ENCODE data around the gene RPL13A. TPM values are rescaled to one million over a fixed set of nuclear protein-coding genes. Genes with fewer than 3 reads are reported as not detected.
"Not testable (repeated sequence)": the region's sequence is repeated elsewhere in the genome, so short reads cannot be mapped to it uniquely, and the experiment has no call there.

Gene RPL13A
- total RNA-seq, 1 experiment from 2014 or later = 2,726 TPM

DNA sequence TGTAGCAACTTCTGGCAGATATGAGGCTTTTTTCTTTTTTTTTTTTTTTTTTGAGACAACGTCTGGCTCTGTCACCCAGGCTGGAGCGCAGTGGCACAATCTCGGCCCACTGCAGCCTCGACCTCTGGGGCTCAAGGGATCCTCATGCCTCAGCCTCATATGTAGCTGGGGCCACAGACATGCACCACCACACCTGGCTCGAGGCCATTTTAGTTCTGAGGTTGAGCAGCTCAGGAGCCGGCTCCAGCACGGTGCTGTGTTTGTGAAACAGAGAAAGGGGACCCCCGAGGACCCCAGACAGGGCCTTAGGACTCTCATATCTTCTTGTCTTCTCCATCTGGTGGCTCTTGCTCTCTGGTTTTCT, 16.8 kb upstream of the RPL13A start:
- CTCF ChIA-PET = interaction anchor here (0.7 kb wide), 1 partner anchor 206 kb away, joined by 3 read pairs; no protein-coding TSS in a partner anchor
- H3K36me3 ChIP-seq (ENCODE audit: control insufficient read depth, insufficient read depth, low read length) = peaks cover 1% of the 10 kb centered on the region; the same call in 1 of the 2 replicates
- H3K4me1 ChIP-seq = no peaks in the 10 kb centered on the region
- Mint-ChIP-seq H3K27me3 (ENCODE audit: insufficient read depth, unreplicated experiment) (peaks cover 3% of the 10 kb centered on the region), H3K27ac (ENCODE audit: unreplicated experiment) (no peak overlapping the region), H3K4me3 (ENCODE audit: unreplicated experiment) (no peak overlapping the region), H3K9me3 (ENCODE audit: unreplicated experiment) (no peaks in the 10 kb centered on the region), H3K4me1 (ENCODE audit: low read depth, unreplicated experiment) (no peaks in the 10 kb centered on the region), H3K36me3 (ENCODE audit: insufficient read depth, unreplicated experiment) (peaks cover 20% of the 10 kb centered on the region)
- POLR2A ChIA-PET = interaction anchor here (0.6 kb wide), 1 partner anchor 95 kb away, joined by 5 read pairs; no protein-coding TSS in a partner anchor
- TSS peak; percentile 41 for BruUV-seq (replicated peaks)
- no peaks in the 10 kb centered on the region for H3K27me3 ChIP-seq (replicated peaks; ENCODE audit: control insufficient read depth, insufficient read depth, low read length)
- no peaks in the 10 kb centered on the region for H3K9me3 ChIP-seq
- intact Hi-C loops (cut with micrococcal nuclease; ENCODE audit: unreplicated experiment) = no loop called here
- no peak for DNase-seq
- no peak overlapping the region for H3K4me3 ChIP-seq (ENCODE audit: low read depth, low read length)
- TF ChIP-seq, protein P1, sequence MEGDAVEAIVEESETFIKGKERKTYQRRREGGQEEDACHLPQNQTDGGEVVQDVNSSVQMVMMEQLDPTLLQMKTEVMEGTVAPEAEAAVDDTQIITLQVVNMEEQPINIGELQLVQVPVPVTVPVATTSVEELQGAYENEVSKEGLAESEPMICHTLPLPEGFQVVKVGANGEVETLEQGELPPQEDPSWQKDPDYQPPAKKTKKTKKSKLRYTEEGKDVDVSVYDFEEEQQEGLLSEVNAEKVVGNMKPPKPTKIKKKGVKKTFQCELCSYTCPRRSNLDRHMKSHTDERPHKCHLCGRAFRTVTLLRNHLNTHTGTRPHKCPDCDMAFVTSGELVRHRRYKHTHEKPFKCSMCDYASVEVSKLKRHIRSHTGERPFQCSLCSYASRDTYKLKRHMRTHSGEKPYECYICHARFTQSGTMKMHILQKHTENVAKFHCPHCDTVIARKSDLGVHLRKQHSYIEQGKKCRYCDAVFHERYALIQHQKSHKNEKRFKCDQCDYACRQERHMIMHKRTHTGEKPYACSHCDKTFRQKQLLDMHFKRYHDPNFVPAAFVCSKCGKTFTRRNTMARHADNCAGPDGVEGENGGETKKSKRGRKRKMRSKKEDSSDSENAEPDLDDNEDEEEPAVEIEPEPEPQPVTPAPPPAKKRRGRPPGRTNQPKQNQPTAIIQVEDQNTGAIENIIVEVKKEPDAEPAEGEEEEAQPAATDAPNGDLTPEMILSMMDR (IDR thresholded peaks at IDR 0.05; ENCODE audit: insufficient read depth in 1 of 2, low read depth in 1 of 2, low read length in 1 of 2, severe bottlenecking in 1 of 2, unreplicated experiment in 1 of 2) = no peak

DNA sequence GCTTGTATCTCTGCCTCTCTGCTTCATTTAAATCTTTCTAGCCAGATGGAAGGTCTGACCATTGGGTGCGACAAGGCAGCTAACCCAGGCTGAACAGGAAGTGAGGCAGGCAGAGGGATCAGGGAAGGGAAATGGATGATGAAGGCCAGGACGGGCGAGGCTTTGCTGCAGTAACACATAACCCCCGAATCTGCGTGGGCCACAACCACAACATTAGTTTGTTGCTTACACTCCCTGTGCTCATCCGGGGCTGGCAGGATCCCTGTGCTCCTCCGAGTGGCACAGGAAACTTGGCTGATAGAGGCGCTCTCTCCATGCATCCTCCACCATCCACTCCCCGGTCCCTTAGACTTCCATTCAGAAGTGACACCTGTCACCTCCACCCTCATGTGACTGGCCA, 14.5 kb upstream of the RPL13A start:
- TF ChIP-seq, protein P1 (IDR thresholded peaks at IDR 0.05; ENCODE audit: insufficient read depth in 1 of 2, low read depth in 1 of 2, low read length in 1 of 2, severe bottlenecking in 1 of 2, unreplicated experiment in 1 of 2) = no peak

DNA sequence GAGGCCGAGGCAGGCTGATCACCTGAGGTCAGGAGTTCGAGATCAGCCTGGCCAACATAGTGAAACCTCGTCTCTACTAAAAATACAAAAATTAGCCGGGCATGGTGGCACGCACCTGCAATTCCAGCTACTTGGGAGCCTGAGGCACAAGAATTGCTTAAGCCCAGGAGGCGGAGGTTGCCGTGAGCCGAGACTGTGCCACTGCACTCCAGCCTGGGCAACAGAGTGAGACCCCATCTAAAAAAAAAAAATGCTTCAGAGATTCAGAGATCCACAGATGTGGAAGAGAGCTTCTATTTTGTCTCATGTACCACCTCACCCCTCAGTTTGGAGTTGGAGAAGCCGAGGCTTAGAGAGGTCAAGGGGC, 13.9 kb upstream of the RPL13A start:
- peak overlapping the region; percentile 72 for H3K4me3 Mint-ChIP-seq (ENCODE audit: unreplicated experiment)
- H3K4me3 ChIP-seq (ENCODE audit: low read depth, low read length); H3K9me3 ChIP-seq; DNase-seq; H3K9me3 Mint-ChIP-seq (ENCODE audit: unreplicated experiment); H3K27ac Mint-ChIP-seq (ENCODE audit: unreplicated experiment); H3K27me3 Mint-ChIP-seq (ENCODE audit: insufficient read depth, unreplicated experiment); intact Hi-C loops (cut with micrococcal nuclease; ENCODE audit: unreplicated experiment); BruUV-seq (replicated peaks); H3K4me1 ChIP-seq; H3K27me3 ChIP-seq (replicated peaks; ENCODE audit: control insufficient read depth, insufficient read depth, low read length); H3K36me3 ChIP-seq (ENCODE audit: control insufficient read depth, insufficient read depth, low read length): not testable (repeated sequence)
- ChIA-PET CTCF (interaction anchor here (0.8 to 1.3 kb wide), 5 partner anchors 20 to 75 kb away, joined by 3 to 5 read pairs (median 4); partner anchors contain the start of genes ALDH16A1 and PIH1D1), POLR2A (interaction anchor here (0.6 to 0.8 kb wide), 2 partner anchors 16 to 107 kb away, joined by 3 read pairs; partner anchors contain the start of gene NOSIP)
- H3K4me1 Mint-ChIP-seq (ENCODE audit: low read depth, unreplicated experiment) = peaks cover 10% of the 10 kb centered on the region
- peaks cover 28% of the 10 kb centered on the region for H3K36me3 Mint-ChIP-seq (ENCODE audit: insufficient read depth, unreplicated experiment)

More for the DNA sequence above, 14.5 kb upstream of the RPL13A start:
- H3K9me3 Mint-ChIP-seq (ENCODE audit: unreplicated experiment) = no peaks in the 10 kb centered on the region
- ChIA-PET POLR2A (no interaction called here), CTCF (interaction anchor here (0.7 to 1.3 kb wide), 4 partner anchors 19 to 74 kb away, joined by 3 to 6 read pairs (median 4); partner anchors contain the start of genes ALDH16A1 and PIH1D1)
- H3K36me3 Mint-ChIP-seq (ENCODE audit: insufficient read depth, unreplicated experiment) = peaks cover 28% of the 10 kb centered on the region
- Histone ChIP-seq H3K4me3 (ENCODE audit: low read depth, low read length) (no peak overlapping the region), H3K4me1 (no peaks in the 10 kb centered on the region; the same call in 1 of the 2 replicates), H3K36me3 (ENCODE audit: control insufficient read depth, insufficient read depth, low read length) (peaks cover 1% of the 10 kb centered on the region; the same call in 1 of the 2 replicates), H3K9me3 (no peaks in the 10 kb centered on the region), H3K27me3 (replicated peaks; ENCODE audit: control insufficient read depth, insufficient read depth, low read length) (no peaks in the 10 kb centered on the region)
- BruUV-seq (replicated peaks) = no TSS peak
- peaks cover 10% of the 10 kb centered on the region for H3K4me1 Mint-ChIP-seq (ENCODE audit: low read depth, unreplicated experiment)
- no peak overlapping the region for H3K27ac Mint-ChIP-seq (ENCODE audit: unreplicated experiment)
- peaks cover 3% of the 10 kb centered on the region for H3K27me3 Mint-ChIP-seq (ENCODE audit: insufficient read depth, unreplicated experiment)
- intact Hi-C loops (cut with micrococcal nuclease; ENCODE audit: unreplicated experiment) = no loop called here
- peak overlapping the region; percentile 72 for H3K4me3 Mint-ChIP-seq (ENCODE audit: unreplicated experiment)
- DNase-seq = no peak

Measured in Caco-2 (cell line).